Endothelial cell of umbilical vein (primary cell): Measurements from ENCODE around the gene VASN.

Experiments
- CTCF ChIP-seq, 2 donors: IDR thresholded peaks; 1 replicate in 1 of 2; 2 replicates in 1 of 2; pipeline ENCODE4 v1.5.1; 2011; ENCODE audit warnings: low read length in 2 of 2, mild to moderate bottlenecking in 2 of 2, moderate library complexity in 2 of 2, control low read depth in 1 of 2, inconsistent platforms in 1 of 2, low read depth in 1 of 2; ENCODE audit not compliant: insufficient read depth in 1 of 2; ENCODE audit errors: extremely low read depth in 1 of 2
- GATA2 ChIP-seq: IDR thresholded peaks from 2 replicates; pipeline ENCODE4 v1.7.0; 2011; ENCODE audit warnings: low read depth, mild to moderate bottlenecking, moderate library complexity, mixed read lengths, low read length; ENCODE audit not compliant: insufficient read length, insufficient read depth
- MAX ChIP-seq: IDR thresholded peaks from 2 replicates; pipeline ENCODE4 v1.6.1; 2011; ENCODE audit not compliant: insufficient read depth, insufficient read length
- POLR2A ChIP-seq: IDR thresholded peaks from 2 replicates; pipeline ENCODE4 v1.6.1; 2012; ENCODE audit warnings: low read depth, mild to moderate bottlenecking, control low read depth, low read length
- POLR2AphosphoS5 ChIP-seq: IDR thresholded peaks from 2 replicates; pipeline ENCODE4 v1.6.1; 2012; ENCODE audit warnings: low read depth, mild to moderate bottlenecking, control low read depth, low read length, moderate library complexity; ENCODE audit not compliant: insufficient read depth

DNA sequence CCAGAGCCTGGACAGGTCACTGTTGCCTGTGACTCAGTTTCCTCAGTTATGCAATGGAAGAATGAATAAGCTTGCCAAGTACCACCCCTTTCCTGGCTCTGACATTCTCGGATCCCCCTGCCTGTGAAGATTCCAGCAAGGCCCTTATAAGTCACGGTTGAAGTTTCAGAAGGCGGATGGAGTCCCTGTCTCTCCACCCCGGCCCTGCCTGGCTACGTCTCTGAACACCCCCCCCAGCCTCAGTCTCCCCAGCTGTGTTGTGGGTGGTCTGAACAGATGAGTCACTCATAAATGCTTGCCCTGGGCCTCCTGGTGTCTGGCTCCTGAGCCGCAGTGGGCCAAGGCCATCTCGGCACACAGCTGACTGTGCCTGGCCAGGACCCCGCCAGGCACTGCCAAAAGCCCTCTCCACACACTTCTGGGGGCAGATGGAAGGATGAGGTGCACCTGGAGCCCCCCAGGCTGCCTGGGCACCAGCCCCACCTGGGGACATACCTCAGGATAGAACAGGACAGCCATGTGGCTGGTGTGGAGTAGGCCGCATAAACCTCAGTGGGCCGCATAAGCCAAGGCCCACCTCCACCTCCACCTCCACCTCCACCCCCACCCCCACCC lies 15.4 kb downstream of the VASN start:
- TF ChIP-seq CTCF (IDR thresholded peaks at IDR 0.05; ENCODE audit: extremely low read depth in 1 of 2, insufficient read depth in 1 of 2, low read depth in 1 of 2, low read length in 2 of 2) (no peak), POLR2AphosphoS5 (no peak), MAX (no peak), POLR2A (no peak), GATA2 (no peak)
